Mesenteric fat pad (tissue), 1 donor: Measurements from ENCODE around the gene CRLF3. TPM values are rescaled to one million over a fixed set of nuclear protein-coding genes. Genes with fewer than 3 reads are reported as not detected.
"Not testable (repeated sequence)": the region's sequence is repeated elsewhere in the genome, so short reads cannot be mapped to it uniquely, and the experiment has no call there.

ENCODE experiments used
- DNase-seq: peaks from one replicate; pipeline ENCODE4 v3.0.0-alpha.2; 2020; ENCODE audit warnings: low spot score
- total RNA-seq: library from RNA; stranded (reverse); fragmentation: NEBNext Ultra II Directional; extraction: Animal tissue kit (Norgen Biotek cat#: 25700); gene quantifications from one replicate; pipeline ENCODE4 v1.2.1, GENCODE V29; 2021
- donor health status: DM: yes; HTN: yes; CAD: no.

CRLF3 gene
- total RNA-seq, 1 donor from 2014 or later: 15.3 TPM

- no peak for DNase-seq
Observed at GRCh38 chr17:30816165-30816564, 8.3 kb downstream of the CRLF3 start.

- DNase-seq: not testable (repeated sequence)
Observed at GRCh38 chr17:30814860-30815259, 9.6 kb downstream of the CRLF3 start.

DNA sequence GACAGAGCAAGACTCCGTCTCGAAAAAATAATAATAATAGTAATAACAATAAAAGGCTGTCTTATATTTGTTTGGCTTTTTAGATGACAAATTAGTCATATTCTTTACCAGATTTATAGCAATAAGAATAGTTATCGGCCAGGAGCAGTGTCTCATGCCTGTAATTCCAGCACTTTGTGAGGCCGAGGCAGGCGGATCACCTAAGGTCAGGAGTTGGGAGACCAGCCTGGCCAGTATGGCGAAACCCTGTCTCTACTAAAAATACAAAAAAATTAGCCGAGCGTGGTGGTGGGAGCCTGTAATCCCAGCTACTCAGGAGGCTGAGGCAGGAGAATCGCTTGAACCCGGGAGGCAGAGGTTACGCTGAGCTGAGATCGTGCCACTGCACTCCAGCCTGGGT, 10.3 kb downstream of the CRLF3 start:
- DNase-seq: not testable (repeated sequence)

DNA sequence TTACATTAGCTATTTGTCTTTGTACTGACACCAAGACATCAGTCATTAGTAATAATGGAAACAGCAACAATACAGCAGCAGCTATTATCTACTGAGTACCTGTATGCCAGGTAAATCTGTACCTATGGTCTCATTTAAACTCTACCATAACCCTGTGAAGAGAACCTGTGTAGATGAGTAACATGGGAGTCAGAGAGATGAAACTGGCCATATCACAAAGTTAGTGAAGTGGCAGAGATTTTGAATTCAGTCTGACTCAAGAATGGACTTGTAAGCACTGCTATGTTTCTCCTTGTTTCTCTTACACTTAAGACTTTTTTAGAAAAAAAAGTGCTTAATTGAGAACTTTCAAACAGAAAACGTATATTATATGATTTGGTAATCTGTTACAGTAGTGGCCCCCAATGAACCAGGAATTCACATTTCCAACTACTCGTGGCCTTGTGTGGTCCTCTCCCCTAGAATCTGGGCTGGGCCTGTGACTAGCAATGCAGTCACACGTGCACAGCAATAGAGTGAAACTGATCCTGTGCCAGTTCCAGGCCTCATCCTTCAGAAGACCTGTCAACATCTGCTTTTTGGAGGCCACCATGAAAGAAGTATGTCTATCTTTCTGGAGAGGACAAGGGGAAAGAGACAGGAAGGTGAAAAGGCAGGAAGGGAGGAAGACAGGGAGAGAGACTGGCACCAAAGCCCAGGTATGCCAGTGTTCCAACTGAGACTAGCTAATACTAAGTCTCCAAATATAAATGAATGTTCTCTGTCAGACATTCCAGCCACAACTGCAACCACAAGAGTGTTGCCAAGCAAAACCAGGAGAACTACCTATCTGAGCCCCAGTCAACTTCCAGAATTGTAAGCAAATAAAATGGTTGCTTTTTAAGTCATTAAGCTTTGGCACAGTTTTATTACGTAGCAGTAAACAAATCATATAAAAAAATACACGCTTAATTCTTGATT, 12.0 kb downstream of the CRLF3 start:
- DNase-seq: no peak

GRCh38 chr17:30809867-30810266, 14.6 kb downstream of the CRLF3 start:
- DNase-seq: no peak

- no peak for DNase-seq
Observed at GRCh38 chr17:30808785-30809286, 15.7 kb downstream of the CRLF3 start.

DNA sequence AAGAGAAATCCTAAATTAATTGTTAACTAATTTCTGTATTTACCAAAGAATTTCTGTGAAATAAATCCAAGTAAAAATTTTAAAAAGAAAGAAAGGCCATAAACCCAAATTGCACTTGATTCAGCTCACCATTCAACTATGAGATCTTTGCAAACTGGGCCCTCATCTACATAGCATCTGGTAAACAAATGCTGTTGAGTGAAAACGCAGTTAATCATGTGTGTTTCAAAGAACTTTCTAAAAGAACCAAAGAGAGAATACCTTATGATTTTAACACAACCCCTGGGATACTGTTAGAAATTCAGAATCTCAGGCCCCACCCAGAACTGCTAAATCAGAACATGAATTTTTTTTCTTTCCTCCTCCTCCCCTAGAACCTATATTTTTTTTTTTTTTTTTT, 16.6 kb downstream of the CRLF3 start:
- no peak for DNase-seq

DNA sequence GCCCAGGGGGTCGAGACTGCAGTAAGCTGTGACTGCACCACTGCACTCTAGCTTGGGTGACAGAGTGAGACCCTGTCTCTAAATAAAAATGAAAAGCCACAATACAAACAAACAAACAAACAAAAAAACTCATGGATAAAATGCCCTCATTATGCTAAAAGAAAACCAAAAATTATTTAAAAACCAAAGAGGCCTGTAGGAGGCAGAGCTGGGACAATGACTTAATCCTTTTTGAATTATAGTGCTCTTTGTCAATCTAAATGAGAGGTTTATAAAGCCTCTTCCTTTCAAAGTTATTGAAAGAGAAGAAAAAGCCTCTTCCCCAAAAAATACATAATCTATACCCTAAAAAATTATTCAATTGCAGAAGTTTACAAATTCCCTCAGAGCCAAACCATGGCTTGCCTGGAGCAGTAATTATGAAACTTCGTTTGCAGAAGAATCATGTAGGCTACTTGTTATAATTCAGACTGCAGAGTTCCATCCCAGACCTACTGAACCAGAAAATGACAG, 18.5 kb downstream of the CRLF3 start:
- DNase-seq: no peak

DNA sequence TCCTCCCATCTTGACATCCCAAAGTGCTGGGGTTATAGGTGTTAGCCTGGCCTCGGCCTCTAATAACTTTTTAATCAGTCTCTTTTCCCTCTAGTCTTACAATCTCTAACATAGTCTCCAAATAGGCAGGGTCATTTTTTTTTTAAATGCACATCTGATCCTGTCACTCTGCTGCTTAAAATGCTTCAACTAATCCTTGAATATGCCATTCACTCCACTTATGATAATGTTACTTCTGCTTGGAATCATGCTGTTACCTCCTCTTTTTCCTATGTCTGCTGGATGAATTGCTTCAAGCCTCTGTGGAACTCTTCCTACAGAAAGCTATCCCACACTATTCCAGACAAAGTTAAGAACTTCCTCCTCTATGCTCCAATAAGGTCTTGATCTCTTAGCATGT, 22.8 kb downstream of the CRLF3 start:
- no peak for DNase-seq

GRCh38 chr17:30796016-30796415, 28.5 kb downstream of the CRLF3 start:
- DNase-seq: no peak

DNA sequence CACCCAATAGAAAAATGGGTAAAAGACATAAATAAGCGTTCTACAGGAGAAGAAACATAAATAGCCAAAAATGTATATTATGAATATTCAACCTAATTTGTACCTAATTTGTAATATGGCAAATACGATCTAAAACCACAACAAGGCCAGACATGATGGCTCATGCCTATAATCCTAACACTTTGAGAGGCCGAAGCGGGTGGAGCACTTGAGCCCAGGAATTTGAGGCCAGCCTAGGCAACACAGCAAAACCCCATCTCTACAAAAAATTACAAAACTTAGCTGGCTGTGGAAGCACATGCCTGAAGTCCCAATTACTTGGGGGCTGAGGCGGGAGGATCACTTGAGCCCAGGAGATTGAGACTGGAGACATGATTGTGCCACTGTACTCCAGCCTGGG, 30.1 kb downstream of the CRLF3 start:
- DNase-seq: no peak

GRCh38 chr17:30793282-30793977, 31.1 kb downstream of the CRLF3 start:
- DNase-seq: no peak

GRCh38 chr17:30790279-30790678, 34.2 kb downstream of the CRLF3 start:
- DNase-seq: no peak

GRCh38 chr17:30788918-30789317, 35.6 kb downstream of the CRLF3 start:
- no peak for DNase-seq

- DNase-seq: no peak
Observed at GRCh38 chr17:30782206-30782605, 42.3 kb downstream of the CRLF3 start.

- DNase-seq: peak; percentile 18
Observed at GRCh38 chr17:30780343-30780742, 44.1 kb downstream of the CRLF3 start.

DNA sequence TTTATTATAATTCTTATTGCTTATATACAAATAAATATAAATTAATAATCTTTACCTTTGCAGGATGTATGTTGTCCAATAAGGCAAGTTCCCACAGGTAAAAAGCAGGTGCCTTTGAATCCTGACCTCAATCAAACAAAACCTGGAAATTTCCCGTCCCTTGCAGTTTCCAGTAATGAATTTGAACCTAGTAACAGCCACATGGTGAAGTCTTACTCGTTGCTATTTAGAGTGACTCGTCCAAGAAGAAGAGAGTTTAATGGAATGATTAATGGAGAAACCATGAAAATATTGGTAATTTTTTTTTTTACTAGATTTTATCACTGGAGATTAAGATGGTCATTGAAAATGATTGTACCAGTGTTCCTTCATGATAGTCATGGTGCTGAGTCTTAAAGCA, 55.7 kb downstream of the CRLF3 start:
- not testable (repeated sequence) for DNase-seq

DNA sequence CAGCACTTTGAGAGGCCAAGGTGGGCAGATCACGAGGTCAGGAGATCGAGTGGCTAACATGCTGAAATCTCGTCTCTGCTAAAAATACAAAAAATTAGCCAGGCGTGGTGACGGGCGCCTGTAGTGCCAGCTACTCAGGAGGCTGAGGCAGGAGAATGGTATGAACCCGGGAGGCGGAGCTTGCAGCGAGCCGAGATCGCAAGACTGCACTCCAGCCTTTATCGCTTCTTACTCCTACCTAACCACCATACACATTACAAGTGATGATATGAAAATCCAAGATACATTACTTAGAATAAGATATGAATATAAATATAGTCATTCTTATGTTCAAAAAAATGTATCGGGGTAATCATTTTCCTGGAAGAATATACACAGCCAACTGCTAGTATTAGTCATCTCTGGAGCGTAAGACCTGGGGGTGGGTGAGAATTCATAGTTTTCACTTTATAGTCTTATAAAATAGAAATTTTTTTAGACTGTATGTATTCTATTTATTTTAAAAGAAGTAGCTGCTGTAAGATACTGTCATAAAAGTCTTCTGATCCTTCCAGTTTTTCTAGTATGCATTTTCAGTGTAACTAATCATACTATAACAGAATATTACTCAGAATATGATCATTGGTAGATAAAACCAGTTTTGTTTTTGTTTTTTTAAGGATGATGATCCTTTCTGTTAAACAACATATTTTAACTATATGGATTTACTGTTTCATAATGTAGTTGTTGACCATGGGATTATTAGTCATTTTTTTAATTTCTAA, 56.7 kb downstream of the CRLF3 start:
- not testable (repeated sequence) for DNase-seq

DNA sequence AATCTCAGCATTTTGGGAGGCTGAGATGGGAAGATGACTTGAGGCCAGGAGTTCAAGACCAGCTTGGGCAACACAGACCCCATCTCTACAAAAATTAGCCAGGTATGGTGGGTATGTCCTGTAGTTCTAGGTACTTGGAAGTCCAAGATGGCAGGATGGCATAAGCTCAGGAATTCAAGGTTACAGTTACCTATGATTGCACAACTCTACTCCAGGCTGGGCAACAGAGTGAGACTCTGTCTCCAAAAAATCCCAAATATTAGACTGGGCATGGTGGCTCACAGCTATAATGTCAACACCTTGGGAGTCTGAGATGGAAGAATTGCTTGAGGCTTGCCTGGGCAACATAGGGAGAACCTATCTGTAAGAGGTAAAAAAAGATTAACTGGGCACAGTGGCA, 63.4 kb downstream of the CRLF3 start:
- DNase-seq: no peak

DNA sequence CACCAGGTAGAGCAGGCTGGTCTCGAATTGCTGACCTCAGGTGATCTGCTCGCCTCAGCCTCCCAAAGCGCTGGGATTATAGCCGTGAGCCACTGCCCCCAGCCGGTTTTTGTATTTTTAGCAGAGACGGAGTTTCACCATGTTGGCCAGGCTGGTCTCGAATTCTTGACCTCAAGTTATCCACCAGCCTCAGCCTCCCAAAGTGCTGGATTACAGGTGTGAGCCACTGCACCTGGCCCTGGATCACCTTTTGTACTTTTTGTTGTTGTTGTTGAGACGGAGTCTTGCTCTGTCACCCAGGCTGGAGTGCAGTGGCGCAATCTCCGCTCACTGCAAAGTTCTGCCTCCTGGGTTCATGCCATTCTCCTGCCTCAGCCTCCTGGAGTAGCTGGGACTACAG, 71.2 kb downstream of the CRLF3 start:
- DNase-seq: not testable (repeated sequence)

- DNase-seq: not testable (repeated sequence)
Observed at GRCh38 chr17:30750982-30751381, 73.5 kb downstream of the CRLF3 start.
